Endothelial cell of umbilical vein (primary cell): ENCODE measurements around the gene GPR146. TPM values are rescaled to one million over a fixed set of nuclear protein-coding genes. Genes with fewer than 3 reads are reported as not detected.

Experiments
- BruUV-seq: library from RNA; stranded (reverse); fragments of 400-500 nt; replicated peaks from 2 replicates; lab custom pipeline; 2021; lab: Mats Ljungman, UMichigan
- CTCF ChIA-PET: fragments of 300-600, 350-600 bp; sonication (Branson Sonifier 250); formaldehyde crosslinking; loops from one replicate; lab custom pipeline; 2021; ENCODE audit warnings: antibody characterized with exemption, inconsistent platforms; lab: Charles Lee
- POLR2A ChIA-PET: fragments of 300-600, 350-600 bp; sonication (Branson Sonifier 250); formaldehyde crosslinking; loops from one replicate; lab custom pipeline; 2021; ENCODE audit warnings: antibody characterized with exemption, inconsistent platforms; lab: Charles Lee
- DNase-seq: peaks from one replicate; pipeline ENCODE4 v3.0.0-alpha.2; 2011; ENCODE audit warnings: low read depth, low spot score
- FAIRE-seq: peaks from 2 replicates; lab custom pipeline; 2011; peaks lifted over from hg19 to GRCh38; lab: Jason Lieb, UNC
- H2AFZ ChIP-seq: 2 replicates; pipeline ENCODE4 v1.6.0; 2012; ENCODE audit warnings: low read depth, low read length, control low read depth, inconsistent platforms
- H3K27ac ChIP-seq: 2 replicates; pipeline ENCODE4 v1.5.1; 2011; ENCODE audit warnings: low read depth, mild to moderate bottlenecking, control low read depth, low read length, moderate library complexity; ENCODE audit not compliant: insufficient read depth
- H3K27me3 ChIP-seq, 2 experiments: 2 replicates each; pipeline versions ENCODE4 v1.6.0 to v1.6.1; 2011; ENCODE audit warnings: low read length in 2 of 2, mixed read lengths in 1 of 2; ENCODE audit not compliant: control insufficient read depth in 2 of 2, insufficient read depth in 2 of 2
- H3K36me3 ChIP-seq, 2 experiments: 2 replicates in 1 of 2; 3 replicates in 1 of 2; pipeline ENCODE4 v1.5.1; 2011; ENCODE audit warnings: low read length in 2 of 2, mild to moderate bottlenecking in 1 of 2, moderate library complexity in 1 of 2; ENCODE audit not compliant: control insufficient read depth in 2 of 2, insufficient read depth in 2 of 2; ENCODE audit errors: extremely low read depth in 1 of 2
- H3K4me1 ChIP-seq: 3 replicates; pipeline ENCODE4 v1.5.1; 2011; ENCODE audit warnings: mild to moderate bottlenecking, low read length; ENCODE audit not compliant: control insufficient read depth, insufficient read depth; ENCODE audit errors: extremely low read depth
- H3K4me2 ChIP-seq: 2 replicates; pipeline ENCODE4 v1.6.1; 2011; ENCODE audit warnings: low read length, control low read depth, mixed read lengths; ENCODE audit not compliant: insufficient read depth
- H3K4me3 ChIP-seq, 3 experiments: fragments of 200-600 bp in 1 of 3; sonication (generic), shearing (Covaris generic) in 1 of 3; replicated peaks in 1 of 3; 2 replicates each; pipeline ENCODE4 v1.5.1; 2011 to 2016; ENCODE audit warnings: control low read depth in 3 of 3, low read length in 3 of 3, mild to moderate bottlenecking in 2 of 3, inconsistent platforms in 1 of 3, low read depth in 1 of 3, moderate library complexity in 1 of 3; ENCODE audit not compliant: insufficient read depth in 1 of 3
- H3K79me2 ChIP-seq: 2 replicates; pipeline ENCODE4 v1.6.0; 2012; ENCODE audit warnings: low read length, inconsistent platforms; ENCODE audit not compliant: control insufficient read depth, insufficient read depth
- H3K9ac ChIP-seq: replicated peaks from 2 replicates; pipeline ENCODE3; 2011; ENCODE audit warnings: low read length, control low read depth; ENCODE audit not compliant: insufficient read depth; ENCODE audit errors: extremely low read depth
- H3K9me1 ChIP-seq: replicated peaks from 3 replicates; pipeline ENCODE4 v1.6.0; 2011; ENCODE audit warnings: mild to moderate bottlenecking, low read length; ENCODE audit not compliant: control insufficient read depth, insufficient read depth; ENCODE audit errors: extremely low read depth
- H3K9me3 ChIP-seq: replicated peaks from 2 replicates; pipeline ENCODE4 v1.5.1; 2012; ENCODE audit warnings: low read length, inconsistent platforms; ENCODE audit not compliant: control insufficient read depth, insufficient read depth
- H4K20me1 ChIP-seq: replicated peaks from 2 replicates; pipeline ENCODE3; 2011; ENCODE audit warnings: mild to moderate bottlenecking, low read length; ENCODE audit not compliant: control insufficient read depth, insufficient read depth; ENCODE audit errors: extremely low read depth
- EZH2 ChIP-seq: IDR thresholded peaks from 2 replicates; pipeline ENCODE4 v1.6.1; 2012; ENCODE audit warnings: borderline replicate concordance, low read depth, mild to moderate bottlenecking, moderate library complexity, low read length, inconsistent platforms; ENCODE audit not compliant: severe bottlenecking
- FOS ChIP-seq: IDR thresholded peaks from 2 replicates; pipeline ENCODE4 v1.6.1; 2011; ENCODE audit warnings: mild to moderate bottlenecking, low read length, moderate library complexity, borderline replicate concordance; ENCODE audit not compliant: insufficient read depth
- GATA2 ChIP-seq: IDR thresholded peaks from 2 replicates; pipeline ENCODE4 v1.7.0; 2011; ENCODE audit warnings: low read depth, mild to moderate bottlenecking, moderate library complexity, mixed read lengths, low read length; ENCODE audit not compliant: insufficient read length, insufficient read depth
- JUN ChIP-seq: IDR thresholded peaks from 2 replicates; pipeline ENCODE4 v1.6.1; 2011; ENCODE audit warnings: borderline replicate concordance, low read depth; ENCODE audit not compliant: insufficient read length, insufficient read depth
- MYC ChIP-seq: IDR thresholded peaks from one replicate; pipeline ENCODE4 v1.6.1; 2011; ENCODE audit warnings: mild to moderate bottlenecking, low read depth, low read length
- POLR2AphosphoS5 ChIP-seq: IDR thresholded peaks from 2 replicates; pipeline ENCODE4 v1.6.1; 2012; ENCODE audit warnings: low read depth, mild to moderate bottlenecking, control low read depth, low read length, moderate library complexity; ENCODE audit not compliant: insufficient read depth
- dilution Hi-C: fragments of 300-500 bp; cut with MboI; formaldehyde crosslinking; loops from one replicate; pipeline ENCODE4 v1.15.0; 2019; ENCODE audit warnings: low sequenced_read_pairs; ENCODE audit not compliant: extremely low pct_ligation_motif_present
- intact Hi-C: fragments of 100-400 bp; cut with micrococcal nuclease; formaldehyde crosslinking; loops from one replicate; pipeline ENCODE4 v1.10.0; 2022
- polyA plus RNA-seq, 4 experiments: library from polyadenylated mRNA; depleted of rRNA in 3 of 4; stranded (reverse) in 3 of 4; unstranded in 1 of 4; fragments of >200 nt; gene quantifications; 2 replicates each; pipeline versions ENCODE4 v1.2.1 to v1.2.3, GENCODE V29; 2011 to 2012; ENCODE audit warnings: missing spikeins in 1 of 4
- total RNA-seq: library from RNA; stranded (reverse); gene quantifications from 2 replicates; pipeline ENCODE4 v1.2.3, GENCODE V29; 2021
- TF ChIP-seq, protein P1 (sequence below), 2 donors: IDR thresholded peaks; 1 replicate in 1 of 2; 2 replicates in 1 of 2; pipeline ENCODE4 v1.5.1; 2011; ENCODE audit warnings: low read length in 2 of 2, mild to moderate bottlenecking in 2 of 2, moderate library complexity in 2 of 2, control low read depth in 1 of 2, inconsistent platforms in 1 of 2, low read depth in 1 of 2; ENCODE audit not compliant: insufficient read depth in 1 of 2; ENCODE audit errors: extremely low read depth in 1 of 2
- TF ChIP-seq, protein P2 (sequence below): IDR thresholded peaks from 2 replicates; pipeline ENCODE4 v1.6.1; 2011; ENCODE audit not compliant: insufficient read depth, insufficient read length

The GPR146 gene
- total and polyA plus RNA-seq, 2 donors (not counting 3 experiments of a cell fraction or from before 2014, with no cell fraction given) = 18.5 to 44.8 TPM

- Histone ChIP-seq H3K27me3 (no peaks in the 10 kb centered on the region), H3K9me1 (no peaks in the 10 kb centered on the region), H3K27ac (no peak overlapping the region), H3K36me3 (peaks cover 0 to 6% of the 10 kb centered on the region in 2 experiments), H3K9ac (no peak overlapping the region), H3K4me3 (no peak overlapping the region), H3K9me3 (no peaks in the 10 kb centered on the region), H3K4me1 (no peaks in the 10 kb centered on the region), H3K4me2 (no peak overlapping the region), H2AFZ (no peak overlapping the region), H3K79me2 (no peaks in the 10 kb centered on the region), H4K20me1 (no peaks in the 10 kb centered on the region)
- FAIRE-seq = no peak
- no TSS peak for BruUV-seq
- CTCF ChIA-PET = interaction anchor here (1.1 to 1.5 kb wide), 2 partner anchors 19 to 53 kb away, joined by 5 to 10 read pairs; no protein-coding TSS in a partner anchor
- POLR2A ChIA-PET = no interaction called here
- dilution Hi-C loops (no loop called here), intact Hi-C loops (no loop called here)
- DNase-seq = no peak
- TF ChIP-seq EZH2 (no peak), GATA2 (no peak), POLR2AphosphoS5 (no peak), FOS (no peak), JUN (no peak), MYC (no peak)
- TF ChIP-seq, protein P1, sequence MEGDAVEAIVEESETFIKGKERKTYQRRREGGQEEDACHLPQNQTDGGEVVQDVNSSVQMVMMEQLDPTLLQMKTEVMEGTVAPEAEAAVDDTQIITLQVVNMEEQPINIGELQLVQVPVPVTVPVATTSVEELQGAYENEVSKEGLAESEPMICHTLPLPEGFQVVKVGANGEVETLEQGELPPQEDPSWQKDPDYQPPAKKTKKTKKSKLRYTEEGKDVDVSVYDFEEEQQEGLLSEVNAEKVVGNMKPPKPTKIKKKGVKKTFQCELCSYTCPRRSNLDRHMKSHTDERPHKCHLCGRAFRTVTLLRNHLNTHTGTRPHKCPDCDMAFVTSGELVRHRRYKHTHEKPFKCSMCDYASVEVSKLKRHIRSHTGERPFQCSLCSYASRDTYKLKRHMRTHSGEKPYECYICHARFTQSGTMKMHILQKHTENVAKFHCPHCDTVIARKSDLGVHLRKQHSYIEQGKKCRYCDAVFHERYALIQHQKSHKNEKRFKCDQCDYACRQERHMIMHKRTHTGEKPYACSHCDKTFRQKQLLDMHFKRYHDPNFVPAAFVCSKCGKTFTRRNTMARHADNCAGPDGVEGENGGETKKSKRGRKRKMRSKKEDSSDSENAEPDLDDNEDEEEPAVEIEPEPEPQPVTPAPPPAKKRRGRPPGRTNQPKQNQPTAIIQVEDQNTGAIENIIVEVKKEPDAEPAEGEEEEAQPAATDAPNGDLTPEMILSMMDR (IDR thresholded peaks at IDR 0.05; ENCODE audit: extremely low read depth in 1 of 2, insufficient read depth in 1 of 2, low read depth in 1 of 2, low read length in 2 of 2) = no peak
- TF ChIP-seq, protein P2, sequence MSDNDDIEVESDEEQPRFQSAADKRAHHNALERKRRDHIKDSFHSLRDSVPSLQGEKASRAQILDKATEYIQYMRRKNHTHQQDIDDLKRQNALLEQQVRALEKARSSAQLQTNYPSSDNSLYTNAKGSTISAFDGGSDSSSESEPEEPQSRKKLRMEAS = no peak
Measured at GRCh38 chr7:1012004-1012715, 32.2 kb upstream of the GPR146 start.
